Stimulated activated CD8-positive, alpha-beta memory T cell treated with anti-CD3 and anti-CD28 coated beads, Interleukin-15, amount 100 ng/mL, for 24 hours (primary cell): ENCODE measurements around the gene ICAM1.

Source experiments
- DNase-seq: peaks from one replicate; pipeline ENCODE4 v3.0.0-alpha.2; 2020; ENCODE audit warnings: low read depth

ICAM1 gene

DNA sequence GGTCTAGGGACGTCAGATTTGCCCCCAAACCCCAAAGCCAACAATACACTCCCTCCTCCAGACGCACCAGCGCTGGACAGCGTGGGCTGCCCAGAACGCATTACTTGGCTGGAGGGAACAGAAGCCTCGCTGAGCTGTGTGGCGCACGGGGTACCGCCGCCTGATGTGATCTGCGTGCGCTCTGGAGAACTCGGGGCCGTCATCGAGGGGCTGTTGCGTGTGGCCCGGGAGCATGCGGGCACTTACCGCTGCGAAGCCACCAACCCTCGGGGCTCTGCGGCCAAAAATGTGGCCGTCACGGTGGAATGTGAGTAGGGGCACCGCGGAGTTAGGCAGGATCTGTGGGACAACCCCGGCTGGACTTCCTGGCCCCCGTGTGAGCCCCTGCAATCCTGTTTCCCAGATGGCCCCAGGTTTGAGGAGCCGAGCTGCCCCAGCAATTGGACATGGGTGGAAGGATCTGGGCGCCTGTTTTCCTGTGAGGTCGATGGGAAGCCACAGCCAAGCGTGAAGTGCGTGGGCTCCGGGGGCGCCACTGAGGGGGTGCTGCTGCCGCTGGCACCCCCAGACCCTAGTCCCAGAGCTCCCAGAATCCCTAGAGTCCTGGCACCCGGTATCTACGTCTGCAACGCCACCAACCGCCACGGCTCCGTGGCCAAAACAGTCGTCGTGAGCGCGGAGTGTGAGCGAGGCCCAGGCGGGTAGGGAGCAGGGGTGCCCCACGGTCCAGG is 22.9 kb downstream of the ICAM1 start:
- DNase-seq, result no peak

DNA sequence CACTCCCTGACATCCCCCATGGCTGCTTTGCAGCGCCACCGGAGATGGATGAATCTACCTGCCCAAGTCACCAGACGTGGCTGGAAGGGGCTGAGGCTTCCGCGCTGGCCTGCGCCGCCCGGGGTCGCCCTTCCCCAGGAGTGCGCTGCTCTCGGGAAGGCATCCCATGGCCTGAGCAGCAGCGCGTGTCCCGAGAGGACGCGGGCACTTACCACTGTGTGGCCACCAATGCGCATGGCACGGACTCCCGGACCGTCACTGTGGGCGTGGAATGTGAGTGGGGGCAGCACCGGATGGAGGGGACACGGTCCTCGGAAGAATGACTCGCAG is 23.4 kb downstream of the ICAM1 start:
- no peak for DNase-seq

DNA sequence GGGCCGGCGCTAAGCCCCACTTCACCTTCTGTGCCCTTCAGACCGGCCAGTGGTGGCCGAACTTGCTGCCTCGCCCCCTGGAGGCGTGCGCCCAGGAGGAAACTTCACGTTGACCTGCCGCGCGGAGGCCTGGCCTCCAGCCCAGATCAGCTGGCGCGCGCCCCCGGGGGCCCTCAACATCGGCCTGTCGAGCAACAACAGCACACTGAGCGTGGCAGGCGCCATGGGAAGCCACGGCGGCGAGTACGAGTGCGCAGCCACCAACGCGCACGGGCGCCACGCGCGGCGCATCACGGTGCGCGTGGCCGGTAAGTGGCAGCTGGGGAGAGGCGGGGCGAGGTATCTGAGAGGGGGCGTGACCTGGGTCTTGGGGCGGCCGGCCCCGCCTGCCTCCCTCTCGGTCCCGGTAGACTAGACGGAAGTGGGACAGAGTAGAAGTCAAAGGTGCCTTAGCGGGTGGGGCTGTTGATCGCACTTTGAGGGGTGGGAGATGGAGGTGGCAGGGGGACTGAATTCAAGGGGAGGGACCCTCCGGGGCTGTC is 24.5 kb downstream of the ICAM1 start:
- DNase-seq, result no peak

DNA sequence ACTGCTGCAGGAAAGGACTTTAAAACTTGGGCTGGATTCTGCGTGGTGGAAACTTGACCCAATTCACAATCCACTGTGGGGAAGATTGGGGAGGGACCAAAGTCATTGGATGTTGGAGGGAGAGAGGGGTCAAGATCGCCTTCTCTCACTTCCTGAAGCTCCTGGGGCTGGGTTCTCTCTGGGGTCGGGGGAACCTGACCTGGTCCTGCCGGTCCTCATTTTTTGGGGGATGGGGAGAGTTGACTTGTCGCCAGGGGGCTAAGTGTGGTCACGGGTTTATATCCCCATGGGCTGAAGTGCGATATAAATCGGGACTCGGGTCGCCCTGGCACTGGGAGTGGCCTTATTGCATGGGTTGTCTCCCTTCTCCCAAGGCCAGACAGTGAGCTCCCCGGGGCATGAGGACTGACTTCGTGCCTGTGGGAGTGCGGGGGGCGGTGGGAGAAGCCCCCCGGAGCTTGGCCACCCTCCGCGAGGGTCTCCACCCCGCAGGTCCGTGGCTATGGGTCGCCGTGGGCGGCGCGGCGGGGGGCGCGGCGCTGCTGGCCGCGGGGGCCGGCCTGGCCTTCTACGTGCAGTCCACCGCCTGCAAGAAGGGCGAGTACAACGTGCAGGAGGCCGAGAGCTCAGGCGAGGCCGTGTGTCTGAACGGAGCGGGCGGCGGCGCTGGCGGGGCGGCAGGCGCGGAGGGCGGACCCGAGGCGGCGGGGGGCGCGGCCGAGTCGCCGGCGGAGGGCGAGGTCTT is 25.1 kb downstream of the ICAM1 start:
- DNase-seq, result no peak

DNA sequence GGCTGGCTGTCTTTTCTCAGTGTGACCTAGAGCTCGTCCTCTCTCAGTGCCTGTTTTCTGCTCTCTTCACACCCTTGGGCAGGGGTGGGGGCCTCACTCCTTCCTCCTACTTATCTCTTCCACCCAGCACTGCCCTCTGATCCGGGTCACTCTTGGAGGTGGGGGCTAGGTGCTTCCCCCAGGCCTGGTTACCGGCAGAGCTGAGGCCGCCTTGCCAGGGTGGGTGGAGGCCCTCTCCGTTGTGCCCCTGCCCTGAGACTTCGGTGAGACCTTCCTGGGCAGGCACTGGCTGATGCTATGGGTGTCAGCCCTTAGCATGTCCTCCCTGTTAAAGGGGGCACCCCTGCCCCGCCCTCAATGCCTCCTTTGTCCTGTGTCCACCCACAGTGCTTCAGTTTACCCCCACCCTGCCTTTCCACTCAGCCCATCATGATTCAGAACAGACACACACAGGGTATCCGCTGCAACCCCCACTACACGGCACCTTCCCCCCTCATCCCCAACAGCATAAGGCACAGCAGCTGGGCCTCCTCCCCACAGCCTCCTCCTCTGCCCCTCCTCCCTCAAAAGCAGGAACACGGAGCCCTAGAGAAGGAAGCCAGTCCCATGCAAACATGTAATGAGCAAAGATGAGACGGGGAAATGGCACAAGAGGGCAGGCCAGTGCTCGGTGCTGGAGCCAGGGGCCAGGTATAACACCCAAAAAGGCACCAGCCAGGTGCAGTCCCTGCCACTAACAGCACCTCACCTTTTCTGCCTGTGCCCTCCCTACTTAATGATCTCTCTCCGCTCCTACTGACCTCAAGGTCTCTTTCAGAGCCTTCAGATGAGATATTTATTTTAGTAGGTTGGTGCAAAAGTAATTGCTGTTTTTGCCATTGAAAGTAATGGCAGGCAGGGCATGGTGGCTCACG is 28.9 kb downstream of the ICAM1 start:
- no peak for DNase-seq

DNA sequence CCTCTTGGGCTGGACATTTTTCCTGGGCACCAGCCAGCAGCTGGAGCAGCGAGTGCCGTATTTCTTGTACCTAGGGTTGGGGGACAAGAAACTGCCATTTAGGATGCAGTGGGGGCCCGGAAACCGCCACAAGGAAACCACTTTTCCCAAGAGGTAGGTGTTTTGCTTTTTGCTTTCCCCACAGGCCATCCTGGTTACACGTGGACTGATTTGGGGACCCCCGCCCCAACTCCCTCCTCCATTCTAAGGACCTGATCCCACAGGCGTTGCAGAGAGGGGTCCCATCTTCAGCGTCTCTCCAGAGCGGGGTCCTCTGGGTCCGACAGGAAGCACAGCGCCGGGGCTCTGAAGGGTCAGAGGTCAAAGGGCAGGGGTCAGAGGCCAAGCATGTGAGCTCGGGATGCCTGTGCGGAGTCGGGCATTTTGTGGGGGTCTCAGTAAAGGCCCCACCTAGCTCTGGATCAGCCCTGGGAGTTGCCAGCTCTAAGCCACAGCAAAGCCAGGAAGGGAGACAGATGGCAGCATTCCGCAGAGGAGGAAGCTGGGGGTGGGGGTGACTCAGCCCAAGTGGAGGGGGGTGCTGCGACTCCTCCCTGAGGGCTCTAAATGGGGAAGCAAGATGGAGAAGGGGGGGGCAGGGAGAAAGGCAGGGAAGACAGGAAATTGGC is 34.4 kb downstream of the ICAM1 start:
- DNase-seq, result no peak

DNA sequence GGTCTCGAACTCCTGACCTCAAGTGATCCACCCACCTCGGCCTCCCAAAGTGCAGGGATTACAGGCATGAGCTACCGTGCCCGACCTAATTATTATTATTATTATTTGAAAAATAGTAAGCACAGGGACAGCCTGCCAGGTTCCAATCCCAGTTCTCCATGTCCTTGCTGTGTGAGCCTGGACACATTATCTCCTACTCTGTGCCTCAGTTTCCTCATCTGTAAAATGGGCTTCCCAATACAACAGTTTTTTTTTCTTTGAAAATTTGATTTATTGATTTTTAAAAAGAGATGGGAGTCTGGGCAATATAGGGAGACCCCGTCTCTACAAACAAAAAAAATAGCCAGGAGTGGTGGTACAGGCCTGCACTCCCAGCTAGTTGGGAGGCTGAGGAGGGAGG is 35.4 kb downstream of the ICAM1 start:
- DNase-seq, result no peak

DNA sequence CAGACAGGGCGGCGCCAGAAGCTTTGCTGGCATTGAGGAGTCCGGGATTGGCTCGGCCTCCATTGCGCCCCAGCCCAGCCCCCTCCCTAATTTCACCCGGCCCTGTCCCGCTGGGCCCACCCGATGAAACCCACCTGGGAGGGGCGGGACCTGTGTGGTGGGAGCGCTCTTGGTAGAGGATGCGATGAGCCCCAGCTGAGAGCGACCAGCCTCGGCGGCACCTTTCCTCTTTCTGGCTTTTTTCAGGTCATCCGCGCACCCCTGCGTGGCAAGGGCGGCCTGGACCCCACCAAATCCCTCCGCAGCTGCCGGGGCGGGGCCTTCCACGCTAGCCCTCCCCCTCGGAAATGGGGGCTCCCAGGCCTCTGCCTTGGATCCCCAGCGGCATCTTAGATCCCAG is 38.5 kb downstream of the ICAM1 start, which contains the start of gene ZGLP1:
ZGLP1 (minus strand) TSS at position 393 of the 400 bp plus-strand sequence.
- no peak for DNase-seq

DNA sequence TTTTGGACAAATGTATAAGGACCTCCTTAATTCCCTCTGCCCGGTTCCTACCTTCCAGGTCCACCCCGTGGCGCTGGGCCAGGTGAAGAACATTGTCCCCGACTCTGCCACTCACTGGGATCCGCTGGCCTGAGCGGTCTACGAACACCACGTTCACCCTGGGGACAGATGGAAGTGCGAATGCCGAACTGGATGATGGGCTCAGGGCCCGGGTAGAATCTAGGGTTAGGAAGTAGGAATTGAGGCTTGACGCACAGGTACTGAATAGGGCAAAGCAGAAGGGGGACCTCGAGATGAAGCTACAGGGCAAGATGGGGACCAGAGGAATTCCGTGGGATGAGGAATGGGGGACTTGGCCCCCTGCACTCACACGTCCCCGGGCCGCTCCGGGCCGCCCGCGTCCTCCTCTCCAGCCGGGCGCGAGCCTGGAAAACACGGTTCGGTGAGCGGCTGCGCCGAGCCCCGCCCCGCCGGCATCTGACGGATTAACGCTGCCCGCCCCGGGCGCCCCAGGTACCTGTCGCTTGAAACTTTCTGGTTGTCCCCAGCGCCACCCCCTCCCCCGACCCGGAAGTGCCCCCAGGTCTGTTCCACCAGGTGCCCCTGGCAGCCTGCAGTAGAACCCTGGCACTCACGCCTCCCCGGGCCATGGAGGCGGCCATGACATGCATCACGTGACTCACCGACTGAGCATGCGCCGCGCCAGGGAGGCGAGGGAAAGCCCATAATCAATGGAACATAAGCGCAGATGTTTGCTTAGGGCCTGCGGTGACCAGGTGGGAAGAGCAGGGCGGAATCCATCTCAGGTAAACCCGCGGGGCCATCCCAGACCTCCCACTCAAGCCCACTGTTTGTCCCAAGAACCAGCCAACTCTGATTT is 44.7 kb downstream of the ICAM1 start, which contains the start of gene FDX2:
FDX2 (minus strand) TSS at position 681 of the 880 bp plus-strand sequence; CDS start at position 662, 19 bp downstream.
- peak; percentile 88 for DNase-seq

DNA sequence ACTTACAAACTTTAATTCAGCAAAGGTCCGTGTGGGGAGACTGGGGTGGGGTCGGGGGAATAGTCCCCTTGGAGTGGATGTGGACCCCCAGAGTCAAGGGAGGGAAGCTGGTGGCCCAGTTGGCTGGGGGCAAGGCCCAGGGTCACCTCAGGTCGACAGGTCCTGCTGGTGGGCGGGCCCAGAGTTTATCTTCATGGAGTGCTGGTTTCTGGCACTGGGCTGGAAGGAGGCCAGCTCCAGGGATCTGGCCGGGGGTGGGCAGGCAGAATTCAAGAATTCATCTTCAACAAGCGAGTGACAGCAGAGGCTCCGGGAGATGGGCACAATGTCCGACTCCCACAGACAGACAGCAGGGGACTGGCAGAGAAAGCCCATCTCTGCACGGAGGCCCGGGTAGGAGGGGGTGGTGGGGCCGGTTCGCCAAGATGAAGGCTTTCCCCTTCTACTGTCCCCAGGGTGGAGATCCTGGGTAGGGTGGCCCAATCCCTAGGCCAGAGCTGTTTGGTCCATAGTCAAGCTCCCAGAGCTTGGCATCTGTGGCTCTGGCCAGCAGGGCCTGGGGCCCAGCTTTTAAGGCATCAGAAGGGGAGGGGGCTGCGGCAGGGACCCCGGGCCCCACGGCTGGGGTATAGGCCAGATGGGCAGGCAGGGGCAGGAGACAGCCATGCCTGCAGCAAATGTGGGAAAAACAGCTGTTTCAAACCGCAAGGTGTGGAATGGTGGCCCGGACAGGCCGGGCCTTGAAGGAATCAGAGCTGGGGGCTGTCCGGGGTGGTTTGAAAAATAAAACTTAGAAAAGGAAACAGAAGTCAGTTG is 45.5 kb downstream of the ICAM1 start:
- no peak for DNase-seq

DNA sequence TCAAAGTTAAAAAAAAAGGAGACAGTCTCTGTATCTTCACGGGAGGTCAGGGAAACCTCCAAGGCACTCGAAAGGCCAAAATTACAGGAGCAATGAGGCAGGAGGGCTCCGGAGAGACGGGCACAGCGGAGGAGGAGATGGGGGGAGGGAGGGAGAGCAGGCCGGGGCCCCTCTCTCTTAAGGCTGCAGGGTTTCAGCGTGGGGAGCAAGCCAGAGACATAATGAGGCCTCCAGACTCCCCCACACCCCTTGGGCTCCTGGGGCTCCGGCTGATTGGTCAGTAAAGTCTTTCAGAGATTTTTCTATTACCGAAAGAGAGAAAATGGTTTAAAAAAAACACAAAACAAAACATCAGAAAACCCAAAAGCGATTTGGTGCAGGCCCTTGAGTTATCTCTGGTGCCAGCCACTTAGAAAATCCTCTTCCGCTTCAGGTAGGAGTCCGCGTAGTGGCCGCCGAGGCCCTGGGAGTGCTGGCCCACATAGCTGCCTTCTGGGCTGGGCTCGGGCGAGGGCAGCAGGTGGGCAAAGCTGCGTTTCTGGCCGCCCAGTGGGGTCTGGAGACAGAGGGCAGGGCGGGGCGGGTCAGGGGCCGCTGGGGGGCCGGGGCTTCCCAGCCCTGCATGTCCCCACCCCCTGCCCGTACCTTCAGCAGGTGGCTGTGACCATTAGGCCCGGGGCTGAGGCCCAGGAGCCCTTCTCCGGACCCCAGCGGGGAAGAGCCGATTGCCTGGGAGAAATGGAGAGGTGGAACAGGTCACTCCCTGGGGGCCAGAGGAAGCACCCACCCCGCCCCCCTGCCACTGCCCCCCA is 46.3 kb downstream of the ICAM1 start:
- DNase-seq, result no peak

DNA sequence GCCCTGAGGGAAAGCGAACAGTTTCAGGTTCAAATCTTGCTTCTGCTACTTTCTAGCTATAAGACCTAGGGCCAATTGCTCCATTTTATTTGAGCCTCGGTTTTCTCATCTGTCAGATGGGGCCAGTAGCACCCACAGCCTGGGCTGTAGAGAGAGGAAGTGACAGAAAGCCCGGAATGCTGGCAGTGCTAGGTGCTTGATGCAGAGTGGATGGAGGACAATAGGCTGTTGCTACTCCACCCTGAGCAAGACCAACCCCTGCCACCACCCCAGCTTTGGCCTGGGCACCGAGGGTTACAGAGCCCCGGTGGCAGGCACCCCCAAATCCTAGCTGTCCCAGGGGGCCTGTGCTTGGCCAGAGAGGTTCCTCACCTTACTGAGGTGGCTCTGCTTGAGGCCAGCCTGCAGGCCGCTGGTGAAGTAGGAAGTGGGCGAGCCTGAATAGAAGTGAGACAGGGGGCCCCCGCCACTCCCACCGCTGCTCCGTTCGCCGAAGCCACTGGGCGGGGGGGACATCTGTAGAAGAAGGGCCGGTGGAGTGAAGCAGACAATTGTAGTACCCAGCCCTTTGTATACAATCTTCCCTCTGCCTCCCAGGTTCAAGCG is 47.0 kb downstream of the ICAM1 start:
- DNase-seq, result no peak

DNA sequence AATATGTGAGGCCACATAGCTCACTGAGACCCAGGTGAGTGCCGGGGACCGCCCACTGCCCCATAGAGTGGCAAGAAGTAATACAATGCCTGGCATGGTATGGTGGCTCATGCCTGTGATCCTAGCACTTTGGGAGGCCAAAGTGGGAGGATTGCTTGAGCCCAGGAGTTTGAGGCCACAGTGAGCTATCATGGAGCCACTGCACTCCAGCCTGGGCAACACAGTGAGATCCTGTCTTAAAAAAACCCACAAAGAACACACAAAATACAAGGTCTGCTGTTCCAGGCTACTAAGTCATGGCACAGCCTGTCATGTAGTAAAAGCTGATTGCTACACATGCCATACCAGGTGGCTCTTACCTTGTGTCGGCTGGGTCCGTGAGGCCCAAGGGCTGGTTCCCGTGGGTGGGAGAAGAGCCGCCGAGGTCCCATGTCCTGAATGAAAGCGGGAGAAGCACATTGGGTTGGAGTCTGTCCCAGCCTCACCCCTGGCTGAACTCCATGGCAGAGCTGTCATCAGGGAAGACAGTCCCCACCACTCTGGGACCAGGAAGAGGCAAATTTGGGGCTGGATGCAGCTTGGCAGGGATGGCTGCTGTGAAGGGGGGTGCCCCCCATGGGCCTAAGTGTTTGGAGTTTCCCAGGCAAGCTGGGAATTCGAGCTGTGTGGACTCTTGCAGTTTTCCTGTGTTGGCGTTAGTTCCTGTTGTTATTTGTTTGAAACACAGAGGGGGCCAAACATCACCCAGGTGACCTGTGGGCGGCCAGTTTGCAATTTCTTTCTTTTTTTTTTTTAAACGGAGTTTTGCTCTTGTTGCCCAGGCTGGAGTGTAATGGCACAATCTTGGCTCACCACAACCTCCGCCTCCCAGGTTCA is 48.1 kb downstream of the ICAM1 start:
- no peak for DNase-seq

DNA sequence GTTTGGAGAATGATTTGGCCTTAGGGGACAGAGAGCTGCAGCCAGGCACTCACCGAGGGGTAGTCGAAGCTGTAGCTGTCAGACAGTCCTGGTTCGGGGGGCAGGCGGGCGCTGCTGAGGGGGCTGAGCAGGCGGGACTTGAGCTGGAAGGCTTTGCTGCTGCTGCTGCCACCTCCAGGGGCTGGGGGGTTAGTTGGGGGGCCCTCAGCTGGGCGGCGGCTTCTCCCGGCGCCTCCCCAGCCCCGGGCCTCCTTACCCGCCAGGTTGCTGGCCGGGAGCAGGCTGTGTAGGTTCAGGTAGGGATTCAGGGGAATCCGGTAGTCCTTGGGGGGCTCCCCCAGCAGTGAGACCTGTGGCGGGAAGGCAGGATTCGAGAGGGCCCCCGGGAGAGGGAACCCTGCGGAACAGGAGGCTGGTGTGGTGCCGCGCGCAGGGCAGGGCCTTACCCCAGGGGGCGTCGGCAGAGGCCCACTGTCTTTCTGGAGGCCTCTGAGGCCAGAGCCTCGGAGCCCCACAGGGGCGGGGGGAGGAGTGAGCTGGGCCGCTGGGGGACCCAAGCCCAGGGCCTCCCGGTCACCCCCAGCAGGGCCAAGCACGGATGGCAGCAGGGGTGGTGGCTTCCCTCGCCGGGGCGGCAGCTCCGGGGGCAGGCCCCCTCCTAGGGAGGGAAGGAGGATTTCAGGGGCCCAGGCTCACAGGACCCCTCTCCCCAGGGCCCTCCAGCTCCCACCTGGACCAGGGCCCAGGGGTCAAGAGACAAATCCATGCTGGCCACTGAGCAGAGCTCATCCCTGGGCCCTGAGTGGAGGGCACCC is 49.9 kb downstream of the ICAM1 start:
- DNase-seq, result no peak

DNA sequence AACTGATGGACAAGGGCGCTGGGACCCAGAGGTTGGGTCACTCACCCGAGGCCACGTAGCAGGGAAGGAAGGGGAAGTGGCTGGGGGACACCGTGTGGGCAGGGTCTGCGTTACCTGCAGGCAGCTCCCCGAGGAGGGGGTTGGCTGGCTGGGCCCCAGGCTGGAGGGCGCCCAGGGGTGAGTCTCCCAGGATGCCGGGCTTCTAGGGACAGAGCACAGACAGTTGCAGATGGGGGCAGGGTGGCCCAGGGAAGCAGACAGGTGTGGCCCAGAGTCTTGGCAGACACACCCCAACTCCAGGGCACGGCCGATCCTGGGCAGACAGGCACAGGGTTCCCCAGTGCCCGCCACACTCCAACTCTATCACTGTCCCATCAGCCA is 50.5 kb downstream of the ICAM1 start:
- no peak for DNase-seq
